Stimulated activated CD4-positive, alpha-beta T cell treated with anti-CD3 and anti-CD28 coated beads, Interleukin-4, amount 100 ng/mL, for 1 hour (primary cell): ENCODE results near the gene PPP6C.
"Not testable (repeated sequence)": the region's sequence is repeated elsewhere in the genome, so short reads cannot be mapped to it uniquely, and the experiment has no call there.

Experiments
- DNase-seq: peaks from one replicate; pipeline ENCODE4 v3.0.0-alpha.2; 2020

The PPP6C gene

DNA sequence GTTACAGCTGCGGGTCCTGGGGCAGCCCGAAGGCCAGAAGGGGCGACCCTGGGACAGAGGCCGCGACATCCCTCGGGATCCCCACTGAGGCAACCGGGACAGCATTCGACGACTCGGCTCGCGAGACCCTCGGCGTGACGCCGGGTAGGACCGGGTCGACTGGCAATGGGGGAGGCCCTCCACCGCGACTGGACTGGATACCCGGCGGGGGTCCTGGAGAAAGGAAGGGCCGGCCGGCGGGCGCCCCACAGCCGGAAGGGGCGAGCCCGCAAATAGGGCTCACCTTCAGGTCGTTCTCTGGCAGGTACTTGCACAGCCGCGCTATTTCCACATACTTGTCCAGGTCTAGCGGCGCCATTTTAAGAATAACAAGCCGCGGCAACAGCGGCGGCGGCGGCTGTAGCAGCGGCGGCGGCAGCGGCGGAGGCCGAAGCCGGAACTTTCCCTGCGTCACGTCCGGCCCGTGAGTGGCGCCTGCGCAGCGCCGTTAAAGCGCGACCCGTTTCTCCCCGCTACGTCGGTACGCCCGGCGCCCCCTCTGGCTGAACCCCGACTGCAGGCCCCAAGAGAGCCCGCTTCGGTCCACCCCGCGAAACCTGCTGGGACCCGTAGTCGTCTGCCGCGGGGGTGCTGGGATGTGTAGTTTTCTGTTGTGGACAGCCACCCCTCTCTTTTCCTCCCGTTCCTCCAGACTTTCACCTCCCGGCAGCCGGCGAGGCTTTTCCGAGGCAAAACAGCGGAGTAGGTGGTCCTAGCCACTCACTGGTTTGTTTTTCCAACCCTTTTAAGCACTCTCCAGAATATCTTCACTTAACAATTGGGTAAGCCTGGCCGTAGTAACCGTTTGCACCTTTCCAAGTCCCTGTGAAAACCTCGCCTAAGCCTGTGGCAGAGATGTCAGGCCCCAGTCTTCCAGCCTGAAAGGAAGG, at the start of gene PPP6C:
PPP6C (minus strand) TSS at position 443 of the 929 bp plus-strand sequence; CDS start at position 358, 85 bp downstream.
- DNase-seq = peak; percentile 99

DNA sequence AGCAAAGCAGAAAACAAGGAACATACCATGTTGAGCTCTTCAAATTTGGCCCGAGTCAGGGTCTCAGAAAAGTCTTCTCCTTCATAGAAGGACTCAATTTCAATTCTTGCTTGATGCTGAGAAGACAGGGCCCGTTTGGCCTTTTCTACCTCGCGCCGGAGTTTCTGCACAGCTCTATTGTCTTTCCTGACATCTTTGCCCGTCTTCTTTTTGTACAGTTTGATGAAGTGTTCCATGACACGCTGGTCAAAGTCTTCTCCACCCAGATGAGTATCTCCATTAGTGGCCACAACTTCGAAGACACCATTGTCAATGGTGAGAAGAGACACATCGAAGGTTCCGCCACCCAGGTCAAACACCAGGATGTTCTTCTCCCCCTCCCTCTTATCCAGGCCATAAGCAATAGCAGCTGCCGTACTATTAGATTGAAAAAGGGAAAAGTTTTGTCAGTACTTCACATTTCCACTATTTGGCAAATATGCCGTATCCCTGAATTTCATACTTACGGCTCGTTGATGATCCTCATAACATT, 49.4 kb upstream of the PPP6C start:
- no peak for DNase-seq

DNA sequence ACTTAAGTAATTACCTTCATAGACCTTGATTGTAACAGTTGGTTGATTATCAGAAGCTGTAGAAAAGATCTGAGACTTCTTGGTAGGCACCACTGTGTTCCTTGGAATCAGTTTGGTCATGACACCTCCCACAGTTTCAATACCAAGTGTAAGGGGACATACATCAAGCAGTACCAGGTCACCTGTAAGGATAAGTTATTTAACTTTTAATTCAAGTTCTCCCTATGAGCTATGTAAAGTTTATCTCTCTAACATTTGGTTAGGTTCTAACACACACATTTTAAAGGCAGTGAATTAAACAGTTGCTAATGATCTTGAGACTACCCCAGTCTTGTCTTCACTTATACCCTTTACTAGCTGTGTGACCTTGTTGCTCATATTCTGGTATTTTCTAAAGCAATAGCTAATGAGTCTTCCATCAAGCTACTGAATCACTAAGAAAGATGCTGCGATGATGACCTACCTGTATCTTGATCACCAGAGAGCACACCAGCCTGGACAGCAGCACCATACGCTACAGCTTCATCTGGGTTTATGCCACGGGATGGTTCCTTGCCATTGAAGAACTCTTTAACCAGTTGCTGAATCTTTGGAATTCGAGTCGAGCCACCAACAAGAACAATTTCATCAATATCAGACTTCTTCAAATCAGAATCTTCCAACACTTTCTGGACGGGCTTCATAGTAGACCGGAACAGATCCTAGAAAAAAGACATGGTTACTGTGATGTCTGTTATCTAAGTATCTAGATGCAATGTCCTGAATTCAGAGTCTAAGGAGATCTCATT, 48.7 kb upstream of the PPP6C start:
- no peak for DNase-seq

DNA sequence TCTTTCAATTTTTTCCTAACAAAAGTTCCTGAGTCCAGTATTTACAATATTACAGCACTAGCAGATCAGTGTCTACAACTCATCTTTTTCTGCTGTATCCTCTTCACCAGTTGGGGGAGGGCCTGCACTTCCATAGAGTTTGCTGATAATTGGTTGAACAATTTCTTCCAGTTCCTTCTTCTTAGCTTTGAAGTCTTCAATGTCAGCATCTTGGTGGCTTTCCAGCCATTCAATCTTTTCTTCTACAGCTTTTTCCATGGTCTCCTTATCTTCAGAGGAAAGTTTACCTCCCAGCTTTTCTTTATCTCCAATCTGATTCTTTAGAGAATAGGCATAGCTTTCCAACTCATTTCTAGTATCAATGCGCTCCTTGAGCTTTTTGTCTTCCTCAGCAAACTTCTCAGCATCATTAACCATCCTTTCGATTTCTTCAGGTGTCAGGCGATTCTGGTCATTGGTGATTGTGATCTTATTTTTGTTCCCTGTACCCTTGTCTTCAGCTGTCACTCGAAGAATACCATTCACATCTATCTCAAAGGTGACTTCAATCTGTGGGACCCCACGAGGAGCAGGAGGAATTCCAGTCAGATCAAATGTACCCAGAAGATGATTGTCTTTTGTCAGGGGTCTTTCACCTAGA, 47.0 kb upstream of the PPP6C start:
- DNase-seq = not testable (repeated sequence)

DNA sequence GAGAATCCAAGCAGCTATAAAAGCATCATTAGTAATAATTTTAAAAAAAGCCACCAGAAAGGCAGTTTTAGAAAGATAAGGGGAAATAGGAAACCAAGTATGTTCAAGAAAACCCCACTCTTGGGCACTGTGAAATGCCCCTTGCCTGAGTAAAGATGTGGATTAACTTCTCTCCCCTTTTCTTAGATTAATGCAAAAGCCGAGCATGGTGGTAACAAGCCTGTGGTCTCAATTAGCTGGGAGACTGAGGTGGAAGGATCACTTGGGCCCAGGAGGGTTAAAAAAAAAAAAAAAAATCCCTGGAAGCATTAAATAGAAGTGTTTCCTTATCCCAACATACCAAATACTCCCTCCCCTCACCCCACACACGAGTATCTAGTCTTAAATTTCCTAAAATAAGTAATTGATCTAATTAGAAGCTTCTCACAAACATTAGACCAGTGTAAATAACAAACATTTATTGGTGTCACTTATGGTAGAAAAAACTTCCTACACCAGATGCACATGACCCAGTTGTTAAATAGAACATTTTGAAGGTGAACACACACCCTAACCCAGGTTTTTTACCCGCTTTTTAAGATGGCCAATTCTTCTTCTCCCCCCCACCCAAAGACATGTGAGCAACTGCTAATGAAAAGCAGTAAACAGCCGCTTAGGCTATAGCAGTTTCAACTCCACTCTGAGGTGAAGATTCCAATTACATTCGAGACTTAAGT, 46.4 kb upstream of the PPP6C start:
- DNase-seq = no peak

DNA sequence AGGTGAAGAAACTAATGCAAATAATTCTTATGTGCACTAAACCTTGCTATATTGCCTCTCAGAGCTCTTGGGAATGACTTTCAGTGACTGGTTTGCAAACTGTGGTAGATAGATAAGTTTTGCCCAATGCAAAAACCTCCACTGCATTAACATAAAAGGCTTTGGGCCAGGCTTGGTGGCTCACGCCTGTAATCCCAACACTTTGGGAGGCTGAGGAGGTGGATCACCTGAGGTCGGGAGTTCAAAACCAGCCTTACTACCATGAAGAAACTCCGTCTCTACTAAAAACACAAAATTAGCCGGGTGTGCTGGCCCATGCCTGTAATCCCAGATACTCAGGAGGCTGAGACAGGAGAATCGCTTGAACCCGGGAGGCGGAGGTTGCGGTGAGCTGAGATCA, 44.5 kb upstream of the PPP6C start:
- not testable (repeated sequence) for DNase-seq

DNA sequence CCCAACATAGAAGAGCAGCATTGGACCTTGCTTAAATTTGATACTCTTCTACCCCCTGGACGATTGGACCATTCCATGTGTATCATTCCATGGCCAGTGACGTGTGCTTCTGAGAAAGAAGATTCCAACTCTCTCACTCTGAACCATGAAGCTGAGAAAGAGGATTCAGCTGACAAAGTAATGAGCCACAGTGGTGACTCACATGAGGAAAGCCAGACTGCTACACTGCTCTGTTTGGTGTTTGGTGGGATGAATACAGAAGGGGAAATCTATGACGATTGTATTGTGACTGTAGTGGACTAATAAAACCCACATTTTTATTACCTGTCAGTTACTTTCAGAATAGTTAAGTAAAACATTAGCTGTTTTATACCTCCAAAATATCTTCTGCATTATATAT, 44.1 kb upstream of the PPP6C start:
- no peak for DNase-seq

DNA sequence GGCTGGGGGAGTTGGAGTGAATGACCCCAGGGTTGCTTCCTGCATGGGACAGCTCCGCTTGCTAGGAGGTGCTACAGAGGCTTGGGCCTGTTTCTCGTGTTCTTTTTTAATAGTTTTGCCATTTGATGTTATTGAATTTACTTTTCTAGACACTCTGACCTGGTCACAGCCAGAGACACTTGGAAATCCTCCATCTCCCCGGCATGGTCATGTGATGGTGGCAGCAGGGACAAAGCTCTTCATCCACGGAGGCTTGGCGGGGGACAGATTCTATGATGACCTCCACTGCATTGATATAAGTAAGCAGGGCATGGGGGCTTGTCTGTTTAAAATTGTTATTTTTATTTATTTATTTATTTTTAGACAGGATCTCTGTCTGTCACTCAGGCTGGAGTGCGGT, 38.2 kb upstream of the PPP6C start:
- DNase-seq = no peak

DNA sequence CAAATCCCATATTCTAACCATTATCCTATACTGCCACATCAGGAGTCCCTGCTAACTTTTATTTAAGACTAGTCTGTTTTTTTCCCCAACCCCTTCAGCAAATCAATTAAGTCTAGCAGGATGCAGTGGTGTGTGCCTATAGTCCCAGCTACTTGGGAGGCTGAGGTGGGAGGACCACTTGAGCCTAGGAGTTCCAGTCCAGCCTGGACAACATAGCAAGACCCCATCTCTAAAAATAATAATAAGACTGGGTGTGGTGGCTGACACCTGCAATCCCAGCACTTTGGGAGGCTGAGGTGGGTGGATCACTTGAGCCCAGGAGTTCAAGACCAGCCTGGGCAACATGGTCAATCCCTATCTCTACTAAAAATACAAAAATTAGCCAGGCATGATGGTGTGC, 35.3 kb upstream of the PPP6C start:
- DNase-seq = not testable (repeated sequence)

DNA sequence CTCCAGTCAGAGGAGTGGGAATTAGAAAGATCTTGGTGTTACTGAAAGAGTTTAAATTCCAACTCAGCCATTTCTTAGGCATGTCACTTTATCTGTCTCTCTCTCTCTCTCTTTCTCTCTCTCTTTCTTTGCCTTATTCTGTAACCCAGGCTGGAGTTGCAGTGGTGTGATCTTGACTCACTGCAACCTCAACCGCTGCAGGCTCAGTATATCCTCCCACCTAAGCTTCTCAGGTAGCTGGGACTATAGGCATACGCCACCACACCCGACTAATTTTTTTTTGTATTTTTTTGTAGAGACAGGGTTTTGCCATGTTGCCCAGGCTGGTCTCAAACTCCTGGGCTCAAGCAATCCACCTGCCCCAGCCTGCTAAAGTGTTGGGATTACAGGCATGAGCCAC, 29.0 kb upstream of the PPP6C start:
- DNase-seq = no peak

DNA sequence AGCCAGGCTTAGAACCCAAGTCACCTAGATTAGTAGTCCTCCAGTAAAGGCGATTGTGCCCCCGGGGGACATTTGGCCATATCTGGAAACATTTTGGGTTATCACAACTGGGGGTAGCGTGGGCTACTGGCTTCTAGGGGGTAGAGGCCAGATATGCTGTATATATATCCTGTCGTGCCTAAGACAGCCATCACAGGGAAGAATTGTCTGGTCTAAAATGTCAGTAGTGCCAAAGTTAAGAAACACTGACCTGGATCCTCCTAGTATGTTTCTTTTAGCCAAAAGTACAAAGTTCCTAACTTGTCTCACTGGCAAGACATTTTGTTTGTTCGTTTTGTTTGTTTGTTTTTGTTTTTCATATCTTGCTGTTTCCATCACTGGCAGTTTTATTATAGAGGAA, 24.6 kb upstream of the PPP6C start:
- no peak for DNase-seq

DNA sequence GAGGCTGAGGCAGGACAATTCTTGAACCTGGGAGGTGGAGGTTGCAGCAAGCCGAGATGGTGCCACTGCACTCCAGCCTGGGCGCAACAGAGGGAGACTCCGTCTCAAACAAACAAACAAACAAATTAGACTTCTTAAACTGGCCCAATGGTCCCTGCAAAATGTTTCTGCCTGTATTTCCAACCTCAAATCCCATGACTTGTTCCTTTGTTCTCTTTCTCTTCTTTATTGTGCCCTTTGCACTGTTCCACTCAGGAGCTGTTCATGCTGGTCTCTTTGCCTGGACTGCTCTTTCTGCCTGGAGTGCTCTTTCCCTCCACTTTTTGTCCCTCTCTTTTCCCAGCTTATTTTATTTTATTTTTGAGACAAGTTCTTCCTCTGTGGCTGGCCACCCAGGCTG, 14.9 kb upstream of the PPP6C start:
- DNase-seq = no peak

DNA sequence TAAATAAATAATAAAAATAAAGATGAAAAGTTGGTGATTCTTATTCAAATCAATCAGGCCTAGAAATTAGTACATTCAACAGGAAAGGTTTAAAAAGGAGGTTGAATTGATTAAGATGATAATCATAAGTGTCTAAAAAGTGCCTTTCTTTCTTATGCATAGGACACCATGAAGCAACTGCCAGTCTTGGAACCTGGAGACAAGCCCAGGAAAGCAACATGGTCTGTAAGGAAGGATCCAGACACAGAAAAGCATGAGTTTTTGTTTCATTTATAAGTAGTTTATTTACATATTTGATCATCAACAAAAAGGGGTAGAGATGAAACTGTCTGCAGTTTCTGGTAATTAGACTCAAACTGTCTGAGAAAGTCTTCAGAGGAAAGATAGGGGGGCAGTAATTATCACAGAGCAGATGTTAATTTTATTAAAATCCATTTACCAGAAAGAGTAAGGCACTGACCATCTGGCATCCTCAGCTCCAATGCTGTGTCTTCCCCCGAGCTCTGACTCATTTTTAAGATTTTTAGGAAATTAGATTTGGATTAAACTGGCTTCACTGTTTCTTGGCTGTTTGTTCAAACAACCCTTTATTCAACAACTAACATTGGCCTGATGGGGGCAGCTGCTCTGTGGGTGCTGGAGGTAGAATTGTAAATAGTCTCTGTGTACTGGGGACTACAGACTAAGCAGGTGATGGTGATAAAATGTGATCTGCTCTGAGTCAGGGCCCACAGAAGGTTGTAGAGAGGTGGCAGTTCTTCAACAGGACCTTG, 13.4 kb upstream of the PPP6C start:
- no peak for DNase-seq

DNA sequence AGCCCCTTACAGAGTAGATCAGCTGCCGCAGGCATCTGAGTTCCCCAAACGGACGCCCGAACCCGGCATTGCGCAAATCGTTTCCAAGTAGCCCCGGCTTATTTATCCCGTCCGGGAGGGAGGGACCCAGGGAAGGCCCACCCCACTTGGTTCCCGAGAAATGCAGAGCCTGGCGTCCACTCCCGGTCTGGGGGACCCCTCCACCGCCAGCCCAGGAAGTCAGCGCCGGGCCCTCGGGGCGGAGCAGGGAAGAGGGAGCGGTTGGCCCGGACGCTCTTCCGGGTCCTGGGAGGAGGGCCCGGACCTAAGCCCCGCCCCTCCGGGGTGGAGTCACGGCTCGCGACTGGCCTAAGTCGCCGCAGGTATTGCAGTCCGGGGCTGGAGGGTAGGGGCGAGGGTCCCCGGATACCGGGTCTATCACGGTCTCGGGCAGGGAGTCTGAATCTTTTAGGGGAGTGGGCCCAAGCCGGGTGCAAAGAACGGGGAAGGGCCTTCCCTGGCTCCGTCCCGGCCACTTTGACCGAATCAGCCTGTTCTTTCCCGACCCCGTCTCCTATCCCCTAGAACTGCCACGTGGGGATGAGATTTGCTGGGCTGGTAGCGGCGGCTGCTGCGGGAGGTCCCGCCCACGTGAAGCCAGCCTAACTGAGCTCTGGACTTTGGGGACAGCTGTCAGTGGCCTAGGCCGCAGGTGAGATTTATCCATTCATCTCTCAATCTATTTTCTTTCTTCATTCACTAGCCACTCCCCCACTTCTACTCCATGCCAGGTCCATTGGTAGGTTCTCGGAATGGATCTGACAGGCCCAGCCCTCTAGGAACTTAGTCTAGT, 10.8 kb upstream of the PPP6C start, which contains the start of gene RABEPK:
RABEPK (plus strand) TSS at position 327 of the 832 bp plus-strand sequence. CDS start 2,472 bp downstream, outside the sequence.
- peak; percentile 92 for DNase-seq

DNA sequence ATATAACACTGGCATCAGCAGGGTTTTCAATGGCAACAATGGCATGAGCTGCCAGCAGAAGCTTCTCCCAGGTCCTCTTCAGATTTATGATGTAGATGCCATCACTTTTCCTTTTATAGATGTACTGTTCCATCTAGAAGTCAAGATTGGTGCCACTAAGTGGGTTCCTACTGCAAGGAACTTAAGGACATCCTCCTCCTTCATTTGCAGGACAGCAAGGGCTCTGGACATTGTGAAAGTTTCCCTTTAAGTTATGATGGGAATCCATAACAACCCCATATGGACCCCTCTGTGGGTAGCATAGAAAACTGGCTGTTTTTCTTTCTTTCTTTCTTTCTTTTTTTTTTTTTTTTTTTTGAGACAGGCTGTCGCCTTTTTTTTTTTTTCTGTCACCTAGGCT, 6.0 kb upstream of the PPP6C start:
- not testable (repeated sequence) for DNase-seq

DNA sequence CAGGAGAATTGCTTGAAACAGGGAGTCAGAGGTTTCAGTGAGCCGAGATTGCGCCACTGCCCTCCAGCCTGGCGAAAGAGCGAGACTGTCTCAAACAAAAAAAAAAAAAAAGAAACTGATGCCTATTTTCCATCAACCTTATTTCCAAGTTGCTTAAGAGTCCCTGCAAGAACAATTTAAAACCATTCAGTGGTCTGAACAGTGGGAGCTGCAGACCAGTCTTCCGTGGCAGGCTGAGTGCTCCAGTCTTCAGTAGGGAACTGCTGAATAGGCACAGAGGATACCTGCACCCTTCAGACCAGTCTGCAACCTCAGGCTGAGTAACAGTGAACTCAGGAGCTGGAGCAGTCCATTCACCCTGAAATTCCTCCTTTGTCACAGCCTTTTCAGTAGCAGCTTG, 4.9 kb upstream of the PPP6C start:
- DNase-seq = not testable (repeated sequence)

DNA sequence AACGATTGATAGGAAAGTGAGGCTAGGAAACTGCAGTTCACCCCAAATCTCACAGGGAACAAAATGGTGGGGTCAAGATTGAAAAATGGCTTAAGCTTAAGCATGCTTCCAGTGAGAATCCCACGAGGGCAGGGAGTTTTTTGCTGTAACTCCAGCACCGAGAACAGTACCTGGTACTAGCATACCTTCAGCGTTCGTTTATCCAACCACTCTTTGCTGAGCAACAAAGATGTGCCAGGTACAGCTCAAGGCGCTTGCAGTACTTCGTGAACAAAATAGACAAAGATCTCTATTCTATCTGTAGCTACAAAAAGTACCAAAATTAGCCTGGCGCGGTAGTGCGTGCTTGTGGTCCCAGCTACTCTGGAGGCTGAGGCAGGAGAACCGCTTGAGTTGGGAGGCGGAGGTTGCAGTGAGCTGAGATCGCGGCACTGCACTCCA, 778 bp upstream of the PPP6C start:
- peak; percentile 20 for DNase-seq

DNA sequence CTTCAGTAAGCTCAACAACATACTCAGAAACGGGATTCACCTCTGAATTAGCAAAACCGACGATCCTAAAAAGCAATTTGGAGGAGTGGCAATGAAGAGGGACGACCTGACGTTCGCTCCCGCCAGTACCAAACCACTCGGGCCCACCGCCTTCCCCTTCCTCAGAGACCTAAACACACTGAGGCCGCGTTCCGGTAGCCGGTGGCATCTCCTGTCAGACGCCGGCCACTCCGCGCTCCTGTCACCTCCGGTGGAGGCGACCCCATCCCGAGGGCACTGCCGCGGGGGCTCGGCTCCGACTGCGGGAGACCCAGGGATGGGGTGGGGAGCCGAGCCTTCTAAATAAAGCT, 617 bp downstream of the PPP6C start:
- peak; percentile 31 for DNase-seq

DNA sequence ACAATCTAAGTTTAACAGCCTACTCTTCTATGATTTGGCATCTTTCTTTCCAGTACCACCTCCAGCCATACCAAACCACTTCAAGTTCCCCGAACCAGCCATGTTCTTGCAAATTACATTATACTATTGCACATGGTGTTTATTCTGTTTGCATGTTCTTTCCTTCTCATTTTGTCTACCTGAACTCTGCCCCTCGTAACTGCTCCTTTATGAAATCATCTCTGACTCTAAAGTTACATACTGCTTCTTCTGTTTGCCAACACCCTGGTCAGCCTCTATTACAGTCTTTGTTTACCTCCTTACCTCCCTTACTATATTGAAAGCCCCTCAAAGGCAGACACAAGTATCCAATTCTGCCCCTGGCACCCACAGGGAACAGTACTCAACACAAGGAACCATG, 6.0 kb downstream of the PPP6C start:
- no peak for DNase-seq

DNA sequence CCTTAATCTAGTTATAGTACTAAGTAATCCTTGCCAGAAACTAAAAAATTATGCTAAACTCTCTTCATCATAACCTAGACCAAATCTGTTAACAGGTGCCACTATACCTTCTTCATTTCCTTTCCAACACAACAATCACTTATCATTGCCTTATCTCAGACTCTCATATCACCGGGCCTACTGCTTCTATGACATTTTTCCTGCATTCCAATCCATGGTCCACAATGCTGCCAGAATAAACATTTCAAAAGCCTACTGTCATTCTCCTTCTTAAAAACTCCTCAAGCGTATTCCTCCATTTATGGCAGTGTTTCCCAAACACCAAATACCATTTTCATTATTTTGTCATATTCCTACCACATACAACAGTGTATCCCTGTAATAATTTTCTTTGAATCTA, 6.5 kb downstream of the PPP6C start:
- no peak for DNase-seq

DNA sequence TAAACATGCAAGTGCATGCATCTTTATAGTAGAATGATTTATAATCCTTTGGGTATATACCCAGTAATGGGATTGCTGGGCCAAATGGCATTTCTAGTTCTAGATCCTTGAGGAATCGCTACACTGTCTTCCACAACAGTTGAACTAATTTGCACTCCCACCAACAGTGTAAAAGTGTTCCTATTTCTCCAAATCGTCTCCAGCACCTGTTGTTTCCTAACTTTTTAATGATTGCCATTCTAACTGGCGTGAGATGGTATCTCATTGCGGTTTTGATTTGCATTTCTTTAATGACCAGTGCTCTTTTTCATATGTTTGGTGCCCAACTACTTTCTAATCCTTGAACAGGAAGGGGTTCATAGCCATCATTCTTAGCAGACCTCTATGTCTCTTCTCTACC, 7.8 kb downstream of the PPP6C start:
- not testable (repeated sequence) for DNase-seq
